IMR-90 (cell line): ENCODE results near the gene HMCN1. TPM values are rescaled to one million over a fixed set of nuclear protein-coding genes. Genes with fewer than 3 reads are reported as not detected.

ENCODE experiments used
- ATAC-seq: fragments of 200-7000 bp; cut with Tn5 transposase; 2 replicates; pipeline ENCODE4 v1.9.1; 2020; ENCODE audit warnings: low read depth, mild to moderate bottlenecking, moderate library complexity
- BruUV-seq: library from RNA; stranded (reverse); fragments of 400-500 nt; replicated peaks from 2 replicates; lab custom pipeline; 2021; lab: Mats Ljungman, UMichigan
- CTCF ChIA-PET: fragments of 300-600 bp; formaldehyde crosslinking; extraction: SDS; loops from one replicate; lab custom pipeline; 2021; ENCODE audit warnings: antibody characterized with exemption; lab: Yijun Ruan, JAX
- POLR2A ChIA-PET: fragments of 300-600 bp; sonication (Branson Sonifier 250); formaldehyde crosslinking; loops from one replicate; lab custom pipeline; 2022; ENCODE audit warnings: antibody characterized with exemption; ENCODE audit not compliant: unreplicated experiment; lab: Charles Lee
- DNase-seq: peaks from one replicate; pipeline ENCODE4 v3.0.0; 2013
- H2AFZ ChIP-seq: replicated peaks from 2 replicates; pipeline ENCODE3; 2013; ENCODE audit warnings: low read length, mild to moderate bottlenecking; ENCODE audit not compliant: poor library complexity
- H2AK5ac ChIP-seq: 2 replicates; pipeline ENCODE4 v1.6.1; 2013; ENCODE audit warnings: low read depth, low read length, inconsistent platforms
- H2AK9ac ChIP-seq: replicated peaks from 2 replicates; pipeline ENCODE3; 2013; ENCODE audit warnings: mild to moderate bottlenecking, low read depth, low read length, moderate library complexity; ENCODE audit not compliant: poor library complexity
- H2BK120ac ChIP-seq: 2 replicates; pipeline ENCODE4 v1.6.1; 2013; ENCODE audit warnings: low read depth, low read length, inconsistent platforms
- H2BK15ac ChIP-seq: 3 replicates; pipeline ENCODE4 v1.6.1; 2013; ENCODE audit warnings: low read depth, low read length, inconsistent platforms
- H2BK20ac ChIP-seq: 2 replicates; pipeline ENCODE4 v1.6.1; 2013; ENCODE audit warnings: low read depth, mild to moderate bottlenecking, inconsistent platforms, low read length, moderate library complexity
- H2BK5ac ChIP-seq: 2 replicates; pipeline ENCODE4 v1.6.1; 2013; ENCODE audit warnings: mild to moderate bottlenecking, low read depth, low read length, inconsistent platforms; ENCODE audit not compliant: poor library complexity, severe bottlenecking
- H3K14ac ChIP-seq: replicated peaks from 2 replicates; pipeline ENCODE4 v1.6.1; 2013; ENCODE audit warnings: low read depth, low read length, inconsistent platforms
- H3K18ac ChIP-seq: 2 replicates; pipeline ENCODE4 v1.6.1; 2013; ENCODE audit warnings: low read depth, low read length, control low read depth
- H3K23ac ChIP-seq: 2 replicates; pipeline ENCODE4 v1.6.1; 2013; ENCODE audit warnings: low read depth, low read length, inconsistent platforms
- H3K27ac ChIP-seq: 2 replicates; pipeline ENCODE4 v1.5.1; 2013; ENCODE audit warnings: mild to moderate bottlenecking, control low read depth, low read length; ENCODE audit not compliant: insufficient read depth
- H3K27me3 ChIP-seq: 2 replicates; pipeline ENCODE4 v1.6.1; 2013; ENCODE audit warnings: low read length; ENCODE audit not compliant: control insufficient read depth, insufficient read depth
- H3K36me3 ChIP-seq: 2 replicates; pipeline ENCODE4 v1.6.1; 2013; ENCODE audit warnings: low read length, mixed read lengths; ENCODE audit not compliant: control insufficient read depth, insufficient read depth
- H3K4ac ChIP-seq: 2 replicates; pipeline ENCODE4 v1.6.1; 2013; ENCODE audit warnings: low read depth, low read length, inconsistent platforms
- H3K4me1 ChIP-seq: 2 replicates; pipeline ENCODE4 v1.6.1; 2013; ENCODE audit warnings: low read length, mixed read lengths; ENCODE audit not compliant: control insufficient read depth, insufficient read depth
- H3K4me2 ChIP-seq: 2 replicates; pipeline ENCODE4 v1.6.1; 2013; ENCODE audit warnings: low read depth, mild to moderate bottlenecking, control low read depth, low read length, moderate library complexity
- H3K4me3 ChIP-seq: 2 replicates; pipeline ENCODE4 v1.5.1; 2013; ENCODE audit warnings: low read depth, mild to moderate bottlenecking, control low read depth, low read length, moderate library complexity; ENCODE audit not compliant: insufficient read depth
- H3K56ac ChIP-seq: 2 replicates; pipeline ENCODE4 v1.6.1; 2013; ENCODE audit warnings: low read length, inconsistent platforms; ENCODE audit not compliant: insufficient read depth; ENCODE audit errors: extremely low read depth
- H3K79me1 ChIP-seq, 2 experiments: 2 replicates each; pipeline ENCODE4 v1.6.1; 2013; ENCODE audit warnings: low read length in 2 of 2, inconsistent platforms in 1 of 2, low read depth in 1 of 2
- H3K9ac ChIP-seq: 2 replicates; pipeline ENCODE4 v1.6.1; 2013; ENCODE audit warnings: low read depth, low read length, control low read depth
- H3K9me1 ChIP-seq: 2 replicates; pipeline ENCODE4 v1.6.1; 2013; ENCODE audit warnings: low read length, inconsistent platforms; ENCODE audit not compliant: insufficient read depth
- H3K9me3 ChIP-seq: 2 replicates; pipeline ENCODE4 v1.6.1; 2013; ENCODE audit warnings: low read length; ENCODE audit not compliant: control insufficient read depth, insufficient read depth
- H4K20me1 ChIP-seq: 2 replicates; pipeline ENCODE4 v1.6.1; 2013; ENCODE audit warnings: low read length, inconsistent platforms; ENCODE audit not compliant: insufficient read depth
- H4K5ac ChIP-seq: 2 replicates; pipeline ENCODE4 v1.6.1; 2013; ENCODE audit warnings: mild to moderate bottlenecking, low read depth, low read length, control low read depth
- H4K8ac ChIP-seq, 2 experiments: 2 replicates each; pipeline ENCODE4 v1.6.1; 2013; ENCODE audit warnings: low read depth in 2 of 2, low read length in 2 of 2, control low read depth in 1 of 2, inconsistent platforms in 1 of 2
- H4K91ac ChIP-seq: 2 replicates; pipeline ENCODE4 v1.6.1; 2013; ENCODE audit warnings: low read depth, low read length, inconsistent platforms; ENCODE audit not compliant: insufficient read depth
- BHLHE40 ChIP-seq: fragments of 150-350 bp; IDR thresholded peaks from 2 replicates; pipeline ENCODE4 v1.6.1; 2016; ENCODE audit warnings: mild to moderate bottlenecking, low read depth, low read length
- CEBPB ChIP-seq: IDR thresholded peaks from 2 replicates; pipeline ENCODE4 v1.6.1; 2012; ENCODE audit warnings: low read depth, low read length, improper control_type of control experiment
- CHD1 ChIP-seq: IDR thresholded peaks from 2 replicates; pipeline ENCODE4 v1.6.1; 2012; ENCODE audit warnings: low read depth, low read length, improper control_type of control experiment
- FOS ChIP-seq: fragments of 150-350 bp; IDR thresholded peaks from 2 replicates; pipeline ENCODE4 v1.6.1; 2016; ENCODE audit warnings: low read depth, low read length
- USF2 ChIP-seq: fragments of 150-350 bp; IDR thresholded peaks from 2 replicates; pipeline ENCODE4 v1.6.1; 2017; ENCODE audit warnings: mild to moderate bottlenecking, antibody characterized with exemption, low read length, low read depth
- whole genome bisulfite sequencing, 2 experiments: methylation state at CpG; one replicate each; pipeline versions ENCODE4 v1.1.5 to v1.1.7; 2013; ENCODE audit warnings: missing lambda C conversion rate in 2 of 2; ENCODE audit not compliant: insufficient read length in 1 of 2; ENCODE audit errors: extremely low coverage in 2 of 2; 5-methylcytosine and 5-hydroxymethylcytosine counted together
- dilution Hi-C: fragments of 300-500 bp; cut with HindIII; formaldehyde crosslinking; loops from one replicate; pipeline ENCODE4 v1.14.3; 2018; ENCODE audit warnings: low sequenced_read_pairs; ENCODE audit not compliant: unreplicated experiment
- in situ Hi-C: fragments of 300-500 bp; cut with MboI; formaldehyde crosslinking; loops from 3 replicates; pipeline ENCODE4 v1.14.3; 2019; ENCODE audit warnings: low sequenced_read_pairs, inconsistent platforms, mixed read lengths
- intact Hi-C: fragments of 100-400 bp; cut with micrococcal nuclease; formaldehyde crosslinking; loops from 2 replicates; pipeline ENCODE4 v1.10.0; 2022
- polyA plus RNA-seq, 3 experiments: library from polyadenylated mRNA; depleted of rRNA; stranded (reverse); fragments of >200 nt; gene quantifications; 2 replicates each; pipeline ENCODE4 v1.2.3, GENCODE V29; 2012; ENCODE audit warnings: low replicate concordance in 1 of 3
- total RNA-seq: library from RNA; depleted of rRNA; stranded (reverse); fragments of >200 nt; gene quantifications from 2 replicates; pipeline ENCODE4 v1.2.3, GENCODE V29; 2012
- TF ChIP-seq, protein P1 (sequence below): fragments of 150-350 bp; IDR thresholded peaks from 2 replicates; pipeline ENCODE4 v1.6.1; 2016; ENCODE audit warnings: low read depth, mild to moderate bottlenecking, low read length, moderate library complexity, borderline replicate concordance

HMCN1 gene
- total and polyA plus RNA-seq, 2 of the 4 experiments (the other 2 are of a cell fraction) = 6.1 to 11.7 TPM

DNA sequence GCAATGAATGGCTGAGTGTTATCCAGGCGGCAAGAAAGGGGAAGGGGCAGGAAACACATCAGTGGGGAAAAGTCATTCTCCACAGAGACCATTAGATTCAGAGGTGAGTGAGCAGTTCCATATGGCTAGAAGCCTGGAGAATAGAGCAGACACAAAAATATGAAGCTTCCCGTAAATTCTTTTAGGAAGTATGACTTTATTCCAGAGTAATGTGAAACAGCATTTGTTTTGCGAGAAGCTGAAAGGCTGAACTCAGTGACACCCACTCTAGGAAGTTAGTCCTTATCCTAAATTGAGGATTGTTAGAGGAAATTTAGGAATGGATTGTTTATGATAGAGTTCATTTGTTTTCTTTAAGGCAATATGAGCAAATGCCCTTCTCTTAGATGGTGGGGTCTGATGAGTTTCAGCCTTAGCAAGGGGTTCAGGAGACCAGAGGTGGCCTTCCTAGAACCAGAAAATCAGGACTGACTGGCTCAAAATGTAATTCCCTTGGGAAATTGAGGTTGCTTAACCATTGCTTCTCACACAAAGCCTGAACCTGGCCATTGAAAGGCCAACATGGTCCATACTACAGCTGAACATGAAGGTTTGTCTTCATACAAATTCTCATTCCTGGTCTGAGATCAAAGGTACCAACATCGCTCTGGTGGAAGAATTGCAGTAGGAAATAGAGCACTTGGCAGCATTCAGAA, 473.3 kb downstream of the HMCN1 start (continued):
- no peak for TF ChIP-seq CHD1
- TF ChIP-seq BHLHE40 = no peak

DNA sequence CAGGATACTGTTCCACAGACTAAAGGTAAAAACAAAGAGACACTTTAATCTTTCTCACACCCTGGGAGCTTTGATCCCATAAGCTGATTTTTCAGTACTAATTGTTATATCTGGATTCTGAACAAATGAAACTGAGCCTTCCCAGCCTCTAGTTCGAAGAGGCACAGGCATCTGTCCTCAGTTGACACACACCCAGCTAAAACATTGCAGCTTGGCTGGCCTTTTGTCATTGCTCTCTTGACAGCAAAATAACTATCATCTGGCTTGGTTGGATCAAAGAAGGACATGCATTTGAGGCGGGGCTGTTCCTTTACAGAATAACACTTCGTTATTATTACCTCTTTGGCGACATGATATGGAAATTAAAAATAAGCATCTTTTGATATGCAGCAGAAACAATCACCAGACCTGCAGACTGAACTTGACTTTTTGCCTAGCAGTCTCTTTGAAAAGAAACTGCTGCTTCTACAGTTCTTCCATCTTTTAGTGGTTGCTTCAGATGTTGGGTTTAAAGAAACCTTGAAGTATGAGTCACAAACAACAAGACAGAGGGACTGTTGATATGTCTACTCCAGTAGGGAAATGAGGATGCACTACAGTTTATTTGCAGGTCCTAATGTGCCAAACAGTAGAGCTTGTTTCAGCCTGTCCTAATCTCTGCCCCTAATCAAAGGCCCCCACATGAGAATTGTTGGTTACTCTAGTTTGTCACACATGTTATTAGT, 474.4 kb downstream of the HMCN1 start:
- Histone ChIP-seq H3K4ac (peak overlapping the region; percentile 38; the same call in 1 of the 2 replicates), H2BK120ac (peak overlapping the region; percentile 3; the same call in 1 of the 2 replicates), H2AFZ (no peak overlapping the region), H3K27ac (0 out of 2 replicates have a peak overlapping the region, but pooled peaks have one; percentile 3), H2BK15ac (no peak overlapping the region), H2AK5ac (0 out of 2 replicates have a peak overlapping the region, but pooled peaks have one; percentile 56), H3K4me3 (no peak overlapping the region), H3K9me1 (peaks cover 4% of the 10 kb centered on the region; the same call in 1 of the 2 replicates), H3K14ac (peak overlapping the region; percentile 7; the same call in 1 of the 2 replicates), H4K5ac (0 out of 2 replicates have a peak overlapping the region, but pooled peaks have one; percentile 24), H2BK20ac (peak overlapping the region; percentile 16; the same call in 1 of the 2 replicates), H3K18ac (peak overlapping the region; percentile 60; the same call in 1 of the 2 replicates), H3K56ac (no peak overlapping the region), H4K20me1 (no peaks in the 10 kb centered on the region), H3K79me1 (no peaks in the 10 kb centered on the region), H3K23ac (no peak overlapping the region), H2AK9ac (no peak overlapping the region), H3K9ac (no peak overlapping the region), H3K9me3 (no peaks in the 10 kb centered on the region), H2BK5ac (peak overlapping the region; percentile 50), H3K4me1 (peaks cover 7% of the 10 kb centered on the region; the same call in 1 of the 2 replicates), H4K91ac (no peak overlapping the region), H3K27me3 (no peaks in the 10 kb centered on the region), H4K8ac (no peak overlapping the region; a peak in 1 of 4 replicates), H3K36me3 (no peaks in the 10 kb centered on the region), H3K4me2 (peak overlapping the region; percentile 63; the same call in 1 of the 2 replicates)
- in situ Hi-C loops = loop anchor here (10.0 kb wide), 1 partner anchor 484 kb away; no protein-coding TSS in a partner anchor
- ChIA-PET CTCF (interaction anchor here (1.0 to 1.4 kb wide), 2 partner anchors 53 to 96 kb away, joined by 3 to 4 read pairs; no protein-coding TSS in a partner anchor), POLR2A (no interaction called here)
- DNase-seq (peak; percentile 67), ATAC-seq (peak; percentile 70)
- no TSS peak for BruUV-seq
- dilution Hi-C loops = no loop called here
- intact Hi-C loops = no loop called here
- TF ChIP-seq, protein P1, sequence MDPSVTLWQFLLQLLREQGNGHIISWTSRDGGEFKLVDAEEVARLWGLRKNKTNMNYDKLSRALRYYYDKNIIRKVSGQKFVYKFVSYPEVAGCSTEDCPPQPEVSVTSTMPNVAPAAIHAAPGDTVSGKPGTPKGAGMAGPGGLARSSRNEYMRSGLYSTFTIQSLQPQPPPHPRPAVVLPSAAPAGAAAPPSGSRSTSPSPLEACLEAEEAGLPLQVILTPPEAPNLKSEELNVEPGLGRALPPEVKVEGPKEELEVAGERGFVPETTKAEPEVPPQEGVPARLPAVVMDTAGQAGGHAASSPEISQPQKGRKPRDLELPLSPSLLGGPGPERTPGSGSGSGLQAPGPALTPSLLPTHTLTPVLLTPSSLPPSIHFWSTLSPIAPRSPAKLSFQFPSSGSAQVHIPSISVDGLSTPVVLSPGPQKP = no peak
- TF ChIP-seq CEBPB (peak; percentile 50; the same call in 1 of the 2 replicates), USF2 (no peak), FOS (peak; percentile 54; the same call in 1 of the 2 replicates)
- WGBS, 2 experiments = no CpG with 5 or more reads among the region's 4 CpGs
